Measurements from ENCODE around the gene KIF13A. TPM values are rescaled to one million over a fixed set of nuclear protein-coding genes. Genes with fewer than 3 reads are reported as not detected.
"Not testable (repeated sequence)": the region's sequence is repeated elsewhere in the genome, so short reads cannot be mapped to it uniquely, and the experiment has no call there.

Gene KIF13A
- total RNA-seq, 1 donor from 2014 or later, result not detected

GRCh38 chr6:17889777-17890176, 97.7 kb downstream of the KIF13A start:
- H3K27ac Mint-ChIP-seq; H3K4me3 Mint-ChIP-seq; H3K4me1 Mint-ChIP-seq (ENCODE audit: low read depth); H3K9me3 Mint-ChIP-seq; DNase-seq (ENCODE audit: low spot score); H3K36me3 Mint-ChIP-seq (ENCODE audit: low read depth): not testable (repeated sequence)
- intact Hi-C loops (cut with micrococcal nuclease), result loop anchor here (10.0 kb wide), 1 partner anchor 225 kb away; no protein-coding TSS in a partner anchor
- H3K27me3 Mint-ChIP-seq (ENCODE audit: insufficient read depth), result peaks cover 17% of the 10 kb centered on the region

GRCh38 chr6:17886891-17887290, 100.5 kb downstream of the KIF13A start:
- Mint-ChIP-seq H3K4me3 (no peak overlapping the region), H3K4me1 (ENCODE audit: low read depth) (peaks cover 16% of the 10 kb centered on the region), H3K27ac (no peak overlapping the region), H3K27me3 (ENCODE audit: insufficient read depth) (peaks cover 24% of the 10 kb centered on the region), H3K36me3 (ENCODE audit: low read depth) (no peaks in the 10 kb centered on the region), H3K9me3 (no peaks in the 10 kb centered on the region)
- DNase-seq (ENCODE audit: low spot score), result no peak
- intact Hi-C loops (cut with micrococcal nuclease), result loop anchor here (10.0 kb wide), 1 partner anchor 228 kb away; no protein-coding TSS in a partner anchor

GRCh38 chr6:17885889-17886576, 101.4 kb downstream of the KIF13A start:
- intact Hi-C loops (cut with micrococcal nuclease), result loop anchor here (10.0 kb wide), 1 partner anchor 229 kb away; no protein-coding TSS in a partner anchor
- no peak overlapping the region for H3K4me3 Mint-ChIP-seq
- DNase-seq (ENCODE audit: low spot score), result no peak
- peaks cover 22% of the 10 kb centered on the region for H3K27me3 Mint-ChIP-seq (ENCODE audit: insufficient read depth)
- H3K36me3 Mint-ChIP-seq (ENCODE audit: low read depth), result no peaks in the 10 kb centered on the region
- peaks cover 16% of the 10 kb centered on the region for H3K4me1 Mint-ChIP-seq (ENCODE audit: low read depth)
- no peak overlapping the region for H3K27ac Mint-ChIP-seq
- no peaks in the 10 kb centered on the region for H3K9me3 Mint-ChIP-seq

GRCh38 chr6:17884498-17885478, 102.6 kb downstream of the KIF13A start:
- Mint-ChIP-seq H3K27me3 (ENCODE audit: insufficient read depth) (peaks cover 18% of the 10 kb centered on the region), H3K4me1 (ENCODE audit: low read depth) (peaks cover 16% of the 10 kb centered on the region), H3K9me3 (no peaks in the 10 kb centered on the region), H3K4me3 (no peak overlapping the region), H3K36me3 (ENCODE audit: low read depth) (no peaks in the 10 kb centered on the region), H3K27ac (no peak overlapping the region)
- DNase-seq (ENCODE audit: low spot score), result no peak
- intact Hi-C loops (cut with micrococcal nuclease), result loop anchor here (10.0 kb wide), 1 partner anchor 230 kb away; no protein-coding TSS in a partner anchor

GRCh38 chr6:17883665-17884497, 103.6 kb downstream of the KIF13A start:
- H3K4me3 Mint-ChIP-seq, result no peak overlapping the region
- DNase-seq (ENCODE audit: low spot score), result no peak
- no peaks in the 10 kb centered on the region for H3K36me3 Mint-ChIP-seq (ENCODE audit: low read depth)
- no peaks in the 10 kb centered on the region for H3K9me3 Mint-ChIP-seq
- no peak overlapping the region for H3K27ac Mint-ChIP-seq
- H3K27me3 Mint-ChIP-seq (ENCODE audit: insufficient read depth), result peaks cover 14% of the 10 kb centered on the region
- intact Hi-C loops (cut with micrococcal nuclease), result loop anchor here (10.0 kb wide), 1 partner anchor 231 kb away; no protein-coding TSS in a partner anchor
- H3K4me1 Mint-ChIP-seq (ENCODE audit: low read depth), result peaks cover 16% of the 10 kb centered on the region

- H3K27ac Mint-ChIP-seq, result no peak overlapping the region
- H3K4me1 Mint-ChIP-seq (ENCODE audit: low read depth), result peaks cover 16% of the 10 kb centered on the region
- intact Hi-C loops (cut with micrococcal nuclease), result loop anchor here (10.0 kb wide), 1 partner anchor 234 kb away; no protein-coding TSS in a partner anchor
- DNase-seq (ENCODE audit: low spot score), result no peak
- no peak overlapping the region for H3K4me3 Mint-ChIP-seq
- peaks cover 17% of the 10 kb centered on the region for H3K27me3 Mint-ChIP-seq (ENCODE audit: insufficient read depth)
- no peaks in the 10 kb centered on the region for H3K36me3 Mint-ChIP-seq (ENCODE audit: low read depth)
- H3K9me3 Mint-ChIP-seq, result no peaks in the 10 kb centered on the region
These were observed 106.2 kb downstream of the KIF13A start for GRCh38 chr6:17881085-17881858.

- Mint-ChIP-seq H3K9me3 (no peaks in the 10 kb centered on the region), H3K27ac (no peak overlapping the region), H3K4me1 (ENCODE audit: low read depth) (peaks cover 3% of the 10 kb centered on the region), H3K36me3 (ENCODE audit: low read depth) (no peaks in the 10 kb centered on the region), H3K4me3 (no peak overlapping the region), H3K27me3 (ENCODE audit: insufficient read depth) (peaks cover 13% of the 10 kb centered on the region)
- intact Hi-C loops (cut with micrococcal nuclease), result no loop called here
- DNase-seq (ENCODE audit: low spot score), result no peak
These were observed 108.3 kb downstream of the KIF13A start for GRCh38 chr6:17879184-17879583.

GRCh38 chr6:17878734-17879133, 108.7 kb downstream of the KIF13A start:
- Mint-ChIP-seq H3K4me1 (ENCODE audit: low read depth) (no peaks in the 10 kb centered on the region), H3K9me3 (no peaks in the 10 kb centered on the region), H3K4me3 (no peak overlapping the region), H3K27ac (no peak overlapping the region), H3K36me3 (ENCODE audit: low read depth) (no peaks in the 10 kb centered on the region), H3K27me3 (ENCODE audit: insufficient read depth) (peaks cover 10% of the 10 kb centered on the region)
- intact Hi-C loops (cut with micrococcal nuclease), result no loop called here
- DNase-seq (ENCODE audit: low spot score), result no peak

- Mint-ChIP-seq H3K27me3 (ENCODE audit: insufficient read depth) (peaks cover 10% of the 10 kb centered on the region), H3K4me3 (no peak overlapping the region), H3K27ac (no peak overlapping the region), H3K4me1 (ENCODE audit: low read depth) (no peaks in the 10 kb centered on the region), H3K9me3 (no peaks in the 10 kb centered on the region), H3K36me3 (ENCODE audit: low read depth) (no peaks in the 10 kb centered on the region)
- intact Hi-C loops (cut with micrococcal nuclease), result no loop called here
- DNase-seq (ENCODE audit: low spot score), result no peak
These were observed 109.5 kb downstream of the KIF13A start for GRCh38 chr6:17877895-17878440.

- intact Hi-C loops (cut with micrococcal nuclease), result no loop called here
- no peak for DNase-seq (ENCODE audit: low spot score)
- H3K36me3 Mint-ChIP-seq (ENCODE audit: low read depth), result no peaks in the 10 kb centered on the region
- H3K27ac Mint-ChIP-seq, result no peak overlapping the region
- H3K4me3 Mint-ChIP-seq, result no peak overlapping the region
- peaks cover 10% of the 10 kb centered on the region for H3K27me3 Mint-ChIP-seq (ENCODE audit: insufficient read depth)
- no peaks in the 10 kb centered on the region for H3K9me3 Mint-ChIP-seq
- H3K4me1 Mint-ChIP-seq (ENCODE audit: low read depth), result no peaks in the 10 kb centered on the region
These were observed 110.1 kb downstream of the KIF13A start for GRCh38 chr6:17877196-17877894.

- no peaks in the 10 kb centered on the region for H3K36me3 Mint-ChIP-seq (ENCODE audit: low read depth)
- intact Hi-C loops (cut with micrococcal nuclease), result no loop called here
- no peaks in the 10 kb centered on the region for H3K9me3 Mint-ChIP-seq
- H3K4me1 Mint-ChIP-seq (ENCODE audit: low read depth), result no peaks in the 10 kb centered on the region
- H3K4me3 Mint-ChIP-seq, result no peak overlapping the region
- peaks cover 16% of the 10 kb centered on the region for H3K27me3 Mint-ChIP-seq (ENCODE audit: insufficient read depth)
- no peak for DNase-seq (ENCODE audit: low spot score)
- H3K27ac Mint-ChIP-seq, result no peak overlapping the region
These were observed 112.7 kb downstream of the KIF13A start for GRCh38 chr6:17874753-17875152.
